Lung microvascular endothelial cell (primary cell): ENCODE measurements around the gene DSE. TPM values are rescaled to one million over a fixed set of nuclear protein-coding genes. Genes with fewer than 3 reads are reported as not detected.

Experiments
- DNase-seq, 2 donors: peaks; one replicate each; pipeline versions ENCODE4 v3.0.0 to v3.0.0-alpha.2; 2010; ENCODE audit warnings: low read depth in 2 of 2
- total RNA-seq: library from RNA; depleted of rRNA; stranded (reverse); fragments of >200 nt; gene quantifications from 2 replicates; pipeline ENCODE4 v1.2.1, GENCODE V29; 2014

The DSE gene
- total RNA-seq, 1 donor from 2014 or later: 5.6 TPM

GRCh38 chr6:116445102-116445501, 74.4 kb downstream of the DSE start:
- DNase-seq: no peak

GRCh38 chr6:116446399-116446798, 75.7 kb downstream of the DSE start:
- no peak for DNase-seq

DNA sequence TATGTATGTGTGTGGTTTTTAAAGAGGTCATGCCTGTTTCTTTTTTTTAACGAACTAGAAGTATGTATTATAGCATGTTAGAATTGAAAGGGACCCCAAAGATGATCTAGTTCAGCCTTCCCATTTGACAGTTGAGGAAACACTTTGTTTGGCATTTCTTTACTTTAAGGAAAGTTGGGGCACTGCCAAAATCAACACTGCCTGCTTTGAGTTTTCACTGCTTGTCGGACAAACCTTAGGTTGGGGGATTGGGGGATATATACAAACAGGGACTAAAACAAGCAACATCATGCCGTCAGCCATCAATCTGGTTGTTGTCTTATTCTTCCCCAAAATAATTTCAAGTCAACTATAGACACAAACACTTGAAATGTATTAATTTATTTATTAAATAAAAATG, 76.3 kb downstream of the DSE start:
- DNase-seq: peak; percentile 11 to 20

GRCh38 chr6:116447496-116448011, 76.8 kb downstream of the DSE start:
- peak in 1 of 2 donors; percentile 27 for DNase-seq

DNA sequence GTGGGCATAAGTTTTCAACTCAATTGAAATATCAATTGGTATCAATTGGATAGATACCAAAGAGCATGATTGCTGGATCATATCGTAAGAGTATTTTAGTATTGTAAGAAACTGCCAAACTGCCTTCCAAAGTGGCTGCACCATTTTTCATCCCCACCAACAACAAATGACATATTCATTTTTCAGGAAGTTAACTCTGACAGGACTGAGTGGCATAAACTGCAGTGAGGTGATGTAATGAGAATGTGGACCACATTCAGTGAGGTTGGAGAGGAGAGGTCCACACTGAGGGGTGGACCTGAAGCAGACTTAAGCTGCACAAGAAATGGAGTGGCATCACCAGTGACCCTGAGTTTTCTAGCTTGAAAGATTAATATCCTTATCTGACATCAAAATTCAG, 78.8 kb downstream of the DSE start:
- no peak for DNase-seq

- DNase-seq: no peak
These were observed 79.5 kb downstream of the DSE start for GRCh38 chr6:116450185-116450710.

GRCh38 chr6:116450769-116451740, 80.3 kb downstream of the DSE start:
- no peak for DNase-seq

DNA sequence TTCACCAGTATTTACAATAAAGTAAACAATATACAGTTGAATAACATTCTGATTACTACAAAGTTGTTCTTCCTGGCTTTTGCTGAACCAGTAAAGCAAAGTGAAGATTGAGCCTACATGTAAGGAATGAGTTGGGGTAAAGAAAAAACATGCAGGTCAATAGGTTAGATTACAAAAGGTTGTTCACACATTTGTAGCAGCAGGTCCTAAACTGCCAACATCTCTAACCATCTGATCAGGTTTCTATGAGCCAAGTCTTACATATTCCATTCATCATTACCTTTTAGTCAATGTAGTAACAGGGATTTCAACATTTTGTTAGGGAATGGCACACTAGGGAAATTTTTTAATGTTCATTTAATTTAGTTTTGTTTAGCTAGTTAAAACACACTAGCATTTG, 81.2 kb downstream of the DSE start:
- DNase-seq: no peak

GRCh38 chr6:116452531-116452930, 81.8 kb downstream of the DSE start:
- DNase-seq: no peak

GRCh38 chr6:116456106-116456505, 85.4 kb downstream of the DSE start:
- DNase-seq: no peak

DNA sequence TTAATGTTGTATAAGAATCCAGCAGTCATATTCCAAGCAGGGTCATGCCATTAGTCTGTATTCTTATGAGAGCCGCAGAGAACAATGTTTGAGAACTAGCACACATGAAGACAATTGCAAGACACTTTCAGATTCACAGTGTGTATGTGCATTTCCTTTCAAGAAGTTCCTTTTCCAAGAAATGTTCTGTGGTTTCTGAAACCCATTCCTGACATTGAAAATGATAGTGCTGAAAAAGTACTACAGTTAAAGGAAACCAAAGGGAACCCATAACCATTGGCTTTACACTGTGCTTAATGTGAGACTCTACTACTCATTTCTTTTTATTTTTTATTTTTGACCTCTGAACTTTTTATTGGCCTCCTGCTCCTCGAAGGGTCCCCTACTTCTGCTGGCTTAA, 86.2 kb downstream of the DSE start:
- DNase-seq: no peak

DNA sequence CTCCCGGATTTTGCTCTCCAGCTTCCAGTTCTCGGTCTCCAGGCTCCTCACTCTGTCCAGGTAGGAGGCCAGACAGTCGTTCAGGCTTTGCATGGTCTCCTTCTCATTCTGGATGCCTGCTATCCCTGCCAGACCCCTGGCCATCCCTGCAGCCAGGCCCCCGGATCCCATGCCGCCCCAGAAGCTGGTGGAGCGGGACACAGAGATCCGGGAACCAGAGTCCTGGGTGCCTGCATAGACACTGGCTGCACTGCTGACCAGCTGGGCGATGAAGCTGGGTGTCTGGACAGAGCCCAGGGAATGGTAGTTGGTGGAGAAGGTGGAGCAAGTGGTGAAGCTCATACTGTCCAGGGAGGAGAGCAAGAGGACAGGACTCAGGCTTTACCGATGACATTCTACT, 87.5 kb downstream of the DSE start:
- DNase-seq: no peak

DNA sequence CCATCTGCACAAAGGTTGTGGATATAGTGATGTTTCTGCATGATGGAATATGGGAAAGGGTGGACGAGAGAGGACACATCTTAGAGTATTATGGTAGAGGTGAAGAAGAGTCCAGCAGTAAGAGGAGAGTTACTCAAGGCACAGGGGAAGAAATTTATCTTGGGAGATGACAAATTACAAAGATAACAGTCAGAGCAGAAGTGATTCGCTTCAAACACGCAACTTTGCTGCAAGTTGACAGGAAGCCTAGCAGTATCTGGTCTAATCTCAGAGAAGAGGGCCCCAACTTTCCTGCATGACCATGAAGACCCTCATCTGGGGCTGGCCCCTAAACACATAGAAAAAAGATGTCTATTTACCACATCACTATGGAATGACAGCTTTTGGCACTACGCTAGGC, 89.2 kb downstream of the DSE start:
- no peak for DNase-seq

DNA sequence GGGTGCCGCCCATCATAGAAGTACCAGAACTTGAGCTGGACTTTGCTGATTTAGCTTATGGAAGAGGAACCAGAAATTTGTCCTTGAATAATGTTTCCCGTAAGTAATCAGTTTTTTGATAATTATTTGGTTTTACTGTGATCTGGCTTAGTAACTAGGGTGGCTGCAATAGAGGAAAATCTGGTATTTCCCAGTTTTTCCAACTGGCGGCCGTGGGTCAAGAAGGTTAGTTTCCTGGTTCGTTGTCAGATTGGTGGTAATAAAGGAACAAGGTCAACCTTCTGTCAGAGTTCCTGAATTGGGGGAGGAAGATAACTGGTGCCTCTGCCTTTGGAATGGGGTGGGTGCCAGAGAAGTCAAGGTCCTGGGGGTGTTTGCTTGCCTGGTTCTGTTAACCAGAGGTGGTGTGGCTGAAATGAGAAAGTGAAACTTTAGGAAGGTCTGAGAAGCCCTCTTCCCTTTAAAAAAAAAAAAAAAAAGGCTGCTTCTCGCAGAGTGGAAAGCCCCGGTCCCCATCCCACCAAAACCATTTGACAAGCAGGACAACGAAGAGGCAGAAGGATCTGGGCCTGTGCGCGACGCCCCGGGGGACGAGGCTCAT, 90.7 kb downstream of the DSE start, which contains the start of gene CALHM6:
Gene CALHM6, plus strand, starts transcription at position 45 of the 601 bp plus-strand sequence. Its CDS starts 555 bp downstream, at position 600.
- peak in 1 of 2 donors; percentile 25 for DNase-seq

DNA sequence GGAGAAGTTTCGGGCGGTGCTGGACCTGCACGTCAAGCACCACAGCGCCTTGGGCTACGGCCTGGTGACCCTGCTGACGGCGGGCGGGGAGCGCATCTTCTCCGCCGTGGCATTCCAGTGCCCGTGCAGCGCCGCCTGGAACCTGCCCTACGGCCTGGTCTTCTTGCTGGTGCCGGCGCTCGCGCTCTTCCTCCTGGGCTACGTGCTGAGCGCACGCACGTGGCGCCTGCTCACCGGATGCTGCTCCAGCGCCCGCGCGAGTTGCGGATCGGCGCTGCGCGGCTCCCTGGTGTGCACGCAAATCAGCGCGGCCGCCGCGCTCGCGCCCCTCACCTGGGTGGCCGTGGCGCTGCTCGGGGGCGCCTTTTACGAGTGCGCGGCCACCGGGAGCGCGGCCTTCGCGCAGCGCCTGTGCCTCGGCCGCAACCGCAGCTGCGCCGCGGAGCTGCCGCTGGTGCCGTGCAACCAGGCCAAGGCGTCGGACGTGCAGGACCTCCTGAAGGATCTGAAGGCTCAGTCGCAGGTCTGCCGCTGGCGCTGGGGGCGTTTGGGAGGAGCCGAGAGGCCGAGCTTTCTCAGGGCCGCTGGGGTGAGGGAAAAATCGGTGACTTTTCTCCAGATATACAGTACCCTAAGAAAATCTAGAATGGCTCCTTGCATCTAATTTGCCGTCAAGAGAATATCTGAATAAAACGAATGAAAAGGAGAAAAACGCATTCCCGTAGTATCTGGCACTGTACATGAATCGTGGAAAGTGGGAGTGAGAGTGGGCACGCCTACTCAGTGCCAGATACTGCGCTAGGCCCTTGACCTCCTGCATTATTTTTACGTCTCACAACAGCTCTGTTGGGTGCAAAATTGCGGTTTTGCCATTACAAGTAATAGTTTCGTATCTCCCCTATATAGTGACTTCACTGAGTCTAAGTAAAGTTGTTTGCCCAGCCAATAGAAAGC, 91.5 kb downstream of the DSE start:
- peak; percentile 52 to 57 for DNase-seq

DNA sequence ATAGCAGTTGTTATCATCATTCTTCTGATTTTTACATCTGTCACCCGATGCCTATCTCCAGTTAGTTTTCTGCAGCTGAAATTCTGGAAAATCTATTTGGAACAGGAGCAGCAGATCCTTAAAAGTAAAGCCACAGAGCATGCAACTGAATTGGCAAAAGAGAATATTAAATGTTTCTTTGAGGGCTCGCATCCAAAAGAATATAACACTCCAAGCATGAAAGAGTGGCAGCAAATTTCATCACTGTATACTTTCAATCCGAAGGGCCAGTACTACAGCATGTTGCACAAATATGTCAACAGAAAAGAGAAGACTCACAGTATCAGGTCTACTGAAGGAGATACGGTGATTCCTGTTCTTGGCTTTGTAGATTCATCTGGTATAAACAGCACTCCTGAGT, 92.6 kb downstream of the DSE start:
- no peak for DNase-seq

GRCh38 chr6:116465246-116465645, 94.5 kb downstream of the DSE start:
- peak in 1 of 2 donors; percentile 66 for DNase-seq

DNA sequence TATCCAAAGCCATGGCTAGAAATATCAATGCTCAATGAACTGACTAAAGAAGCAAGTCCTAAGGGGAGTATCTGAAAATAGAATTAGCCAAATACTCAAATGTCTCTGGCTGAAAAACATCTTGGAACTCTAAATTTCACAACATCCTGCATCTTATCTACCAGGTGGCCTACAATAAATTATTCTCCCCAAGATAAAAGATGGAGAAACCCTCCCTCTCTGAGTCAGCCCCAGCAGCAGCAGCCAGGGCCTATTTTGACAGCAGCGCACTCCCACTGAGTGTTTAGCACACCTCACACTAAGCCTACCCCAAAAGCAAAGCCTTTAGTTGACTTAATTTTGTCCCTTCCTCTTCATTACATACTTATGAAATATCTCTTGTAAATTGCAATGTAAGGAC, 96.3 kb downstream of the DSE start:
- DNase-seq: no peak

- no peak for DNase-seq
These were observed 96.8 kb downstream of the DSE start for GRCh38 chr6:116467514-116467913.

DNA sequence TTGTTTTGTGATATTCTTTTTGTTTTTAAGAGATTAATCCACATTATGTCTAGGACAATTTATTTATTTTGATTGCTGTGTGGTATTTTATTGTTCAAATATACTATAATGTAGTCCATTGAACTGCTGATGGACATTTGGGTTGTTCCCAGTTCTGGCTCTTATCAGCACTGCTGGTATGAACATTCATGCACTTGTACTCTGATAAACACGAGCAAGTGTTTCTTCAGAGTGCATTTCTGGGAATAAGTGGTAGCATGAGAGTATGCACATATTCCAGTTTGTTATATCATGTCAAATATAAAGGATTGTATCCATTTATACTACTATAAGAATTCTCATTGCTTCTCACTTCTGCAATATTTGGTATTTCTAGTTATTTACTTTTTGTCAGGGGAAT, 97.5 kb downstream of the DSE start:
- no peak for DNase-seq

DNA sequence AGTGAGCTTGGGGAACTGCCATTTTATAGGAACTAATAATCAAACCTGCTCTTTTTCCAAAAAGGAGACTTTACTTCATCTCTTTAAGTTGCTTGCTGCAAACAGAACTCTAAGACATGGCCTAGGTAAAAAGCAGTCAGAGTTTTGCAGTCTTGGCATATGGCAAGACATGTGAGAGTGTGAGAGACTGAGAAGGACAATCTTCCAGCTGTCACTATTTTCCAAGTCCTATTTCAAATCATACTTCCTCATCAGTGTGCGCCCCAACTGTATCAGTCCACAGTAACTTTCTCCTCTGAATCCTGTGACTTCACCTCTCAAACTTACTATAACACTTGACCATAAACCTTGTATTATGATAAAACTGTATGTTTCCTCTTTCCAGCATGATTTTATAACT, 100.8 kb downstream of the DSE start:
- no peak for DNase-seq
